Middle frontal gyrus (tissue), 1 donor: ENCODE measurements around the gene TRAPPC5.

Source experiments
- DNase-seq: peaks from one replicate; pipeline ENCODE4 v3.0.0-alpha.2; 2015; ENCODE audit warnings: low spot score; ENCODE audit errors: extremely low spot score

TRAPPC5 gene

DNA sequence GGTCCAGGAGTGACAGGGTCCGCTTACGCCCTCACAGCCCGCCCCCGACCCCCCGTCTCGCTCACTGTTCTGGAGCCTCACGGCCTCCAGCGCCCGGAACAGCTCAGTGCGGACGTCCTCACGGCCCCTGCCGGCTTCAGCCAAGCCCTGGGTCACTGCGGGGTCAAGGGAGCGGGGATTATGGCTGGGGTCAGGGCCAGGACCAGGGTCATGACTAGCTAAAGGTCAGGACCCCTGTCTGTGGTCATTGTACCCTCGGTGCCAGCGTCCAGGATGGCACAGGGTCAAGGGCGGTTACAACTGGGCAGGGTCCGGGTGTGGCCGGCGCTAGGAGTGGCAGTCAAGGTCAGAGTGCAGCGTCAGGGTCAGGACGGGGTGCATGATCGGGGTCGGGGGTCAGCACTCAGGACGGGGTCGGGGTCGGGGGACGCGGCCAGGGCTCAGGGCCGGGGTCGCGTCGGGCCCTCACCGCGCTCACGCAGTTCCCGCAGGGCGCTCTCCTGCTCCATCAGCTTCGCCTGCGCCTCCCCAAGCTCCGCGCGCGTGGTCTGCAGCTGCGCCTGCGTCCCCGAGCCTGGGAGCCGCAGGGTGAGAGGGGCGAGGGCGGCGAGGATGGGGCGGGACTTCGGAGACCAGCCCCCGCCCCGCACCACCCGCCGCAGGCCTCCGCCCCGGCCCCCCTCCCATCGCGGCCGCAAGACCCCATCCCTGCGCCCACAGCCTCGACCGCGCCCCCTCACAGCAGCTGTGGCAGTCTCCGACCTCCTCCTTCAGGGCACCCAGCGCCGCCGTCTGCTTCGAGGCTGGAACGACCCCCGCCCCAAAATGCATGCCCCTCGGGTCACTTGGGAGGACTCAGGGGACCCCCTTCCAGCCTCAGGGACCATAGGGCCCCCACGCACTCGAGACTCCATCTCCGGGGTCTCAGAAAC is 49.9 kb downstream of the TRAPPC5 start:
- DNase-seq, result no peak

DNA sequence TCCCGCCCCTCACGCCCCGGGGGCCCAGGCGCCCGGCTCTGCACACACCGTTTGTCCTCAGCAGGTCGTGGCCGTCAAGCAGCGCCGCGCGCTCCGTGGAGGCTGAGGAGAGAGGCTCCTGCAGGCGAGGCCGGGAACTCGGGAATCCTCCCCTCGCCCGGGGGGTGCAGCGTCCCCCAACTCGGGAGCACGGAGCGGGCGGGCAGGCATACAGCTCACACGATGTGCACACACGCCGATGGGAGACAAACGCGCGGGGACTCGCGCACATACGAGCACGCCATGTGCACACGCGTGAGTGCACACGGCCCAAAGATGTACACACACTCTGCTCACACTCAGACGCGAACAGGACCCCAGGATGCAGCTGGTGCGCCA is 50.6 kb downstream of the TRAPPC5 start:
- DNase-seq, result no peak

DNA sequence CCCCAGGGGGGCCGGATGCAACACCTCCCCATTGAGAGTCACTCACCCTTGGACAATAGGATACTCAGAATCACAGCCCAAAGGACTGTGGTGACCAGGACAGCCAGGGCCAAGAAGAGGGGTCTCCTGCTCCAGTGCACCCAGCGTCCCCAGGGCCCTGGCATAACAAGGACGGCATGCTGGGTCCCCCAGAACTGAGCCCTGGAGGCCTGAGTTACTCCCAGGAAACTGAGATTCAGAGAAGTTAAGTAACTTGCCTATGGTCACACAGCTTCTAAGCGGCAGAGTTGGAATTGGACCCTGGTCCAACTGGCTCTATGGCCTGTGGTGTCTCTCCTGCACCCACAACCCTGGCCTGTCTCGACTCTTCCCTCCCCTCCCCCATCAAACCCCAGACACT is 51.0 kb downstream of the TRAPPC5 start:
- no peak for DNase-seq

DNA sequence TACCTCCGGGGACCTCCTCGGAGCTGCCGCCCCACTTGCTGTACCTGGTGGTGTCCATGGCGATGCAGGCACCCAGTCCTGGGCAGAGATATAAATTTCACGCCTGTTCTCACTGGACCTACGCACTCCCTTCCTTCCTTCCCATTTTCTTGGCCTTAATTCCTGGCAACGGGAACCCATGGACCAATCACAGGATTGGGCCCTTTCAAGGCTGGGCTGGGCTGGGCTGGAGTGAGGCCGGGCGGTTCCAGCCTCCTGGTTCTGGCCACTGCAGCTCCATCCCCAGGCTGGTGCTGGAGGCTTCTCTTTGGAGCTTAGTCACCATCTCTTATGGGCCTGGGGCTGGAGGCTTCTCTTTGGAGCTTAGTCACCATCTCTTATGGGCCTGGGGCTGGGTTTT is 51.4 kb downstream of the TRAPPC5 start, which contains the start of gene CLEC4G:
Gene CLEC4G, minus strand, starts transcription at position 66 of the 400 bp plus-strand sequence. Its CDS starts 8 bp downstream, at position 58.
- DNase-seq, result no peak

DNA sequence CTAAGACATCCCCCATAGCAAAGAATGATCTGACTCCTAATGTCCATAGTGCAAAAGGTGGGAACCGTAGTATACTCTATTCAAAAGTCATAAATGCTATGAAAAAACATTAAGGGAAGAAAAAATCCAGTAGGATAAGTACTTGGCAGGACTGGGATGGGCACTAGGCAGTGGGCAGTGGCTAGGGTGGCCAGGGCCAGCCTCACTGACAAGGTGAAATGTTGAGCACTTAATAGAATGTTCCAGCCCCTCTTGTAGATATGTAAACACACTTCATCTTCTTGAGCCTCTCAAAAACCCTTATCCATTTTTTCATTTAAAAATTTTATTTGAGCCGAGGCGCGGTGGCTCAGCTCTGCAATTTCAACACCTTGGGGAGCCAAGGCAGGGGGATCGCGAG is 52.7 kb downstream of the TRAPPC5 start:
- no peak for DNase-seq

DNA sequence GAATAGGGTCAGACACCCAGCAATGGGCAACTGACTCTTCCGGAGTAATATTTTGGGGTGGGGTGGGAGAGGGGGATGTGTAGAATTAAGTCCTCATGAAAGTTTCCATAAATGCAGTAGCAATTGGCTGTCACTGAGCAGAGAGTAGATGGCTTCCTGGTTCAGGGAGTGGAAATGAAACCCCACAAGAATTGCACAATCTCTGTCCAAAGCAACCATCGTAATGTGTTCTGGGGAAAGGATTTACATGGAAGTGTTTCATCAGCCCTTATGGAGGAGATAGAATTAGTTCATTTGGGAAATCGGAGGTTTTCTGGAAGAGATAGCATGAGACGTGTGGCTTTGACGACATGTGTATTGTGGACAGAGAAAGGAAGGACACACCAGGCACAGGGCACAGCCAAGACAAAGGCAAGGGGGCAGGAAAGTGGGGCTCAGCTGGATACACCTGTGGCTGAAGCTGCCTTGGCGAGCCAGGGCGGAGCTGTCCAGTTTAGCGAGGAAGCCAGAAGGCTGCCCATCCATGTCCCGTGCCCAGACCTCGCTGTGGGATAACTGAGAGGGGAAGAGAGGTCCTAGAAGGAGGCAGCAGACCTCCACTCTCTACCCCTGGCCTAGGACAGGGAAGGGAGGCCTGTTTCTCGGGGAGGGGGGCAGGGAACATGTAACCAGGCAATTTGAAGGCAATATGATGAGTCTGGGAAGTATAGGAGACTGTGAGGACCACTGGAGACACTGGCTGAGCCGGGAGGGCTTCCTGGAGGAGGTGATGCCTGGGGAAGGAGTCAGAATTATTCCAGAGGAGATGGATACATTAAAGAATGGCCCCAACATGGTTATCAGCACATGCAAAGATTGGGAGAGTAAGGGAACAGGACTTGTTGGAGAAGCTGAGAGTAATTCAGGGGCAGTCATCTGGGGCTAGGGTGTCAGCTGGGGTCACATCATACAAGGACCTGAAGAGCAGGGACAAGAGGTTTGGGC is 53.9 kb downstream of the TRAPPC5 start:
- DNase-seq, result no peak

DNA sequence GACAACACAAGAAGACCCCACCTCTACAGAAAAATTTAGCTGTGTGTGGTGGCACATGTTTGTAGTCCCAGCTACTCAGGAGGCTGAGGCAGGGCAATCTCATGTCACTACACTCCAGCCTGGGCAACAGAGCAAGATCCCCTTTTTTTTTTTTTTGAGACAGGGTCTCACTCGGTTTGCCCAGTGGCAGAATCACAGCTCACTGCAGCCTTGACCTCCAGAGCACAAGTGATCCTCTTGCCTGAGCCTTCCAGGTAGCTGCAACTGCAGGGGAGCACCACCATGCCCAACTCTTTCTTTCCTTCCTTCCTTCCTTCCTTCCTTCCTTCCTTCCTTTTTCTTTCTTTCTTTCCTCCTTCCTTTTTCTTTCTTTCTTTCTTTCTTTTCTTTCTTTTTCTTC is 55.5 kb downstream of the TRAPPC5 start:
- no peak for DNase-seq

DNA sequence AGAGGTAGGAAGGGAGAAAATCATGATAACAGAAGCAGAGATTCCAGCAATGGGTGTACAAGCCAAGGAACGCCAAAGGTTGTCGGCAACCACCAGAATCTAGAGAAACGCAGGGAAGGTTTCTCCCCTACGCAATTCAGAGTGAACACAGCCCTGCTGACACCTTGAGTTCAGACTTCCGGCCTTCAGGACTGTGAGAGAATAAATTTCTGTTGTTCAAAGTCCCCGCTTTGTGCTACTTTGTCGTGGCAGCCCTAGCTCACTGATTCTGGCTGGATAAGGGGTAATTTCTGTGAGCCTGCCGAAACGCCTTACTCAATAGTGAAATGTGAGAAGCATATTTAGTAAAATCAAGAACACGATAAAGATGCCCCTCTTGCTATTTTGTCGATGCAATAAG is 56.6 kb downstream of the TRAPPC5 start:
- DNase-seq, result no peak
